ENCODE measurements around the gene TXNRD2.

- TF ChIP-seq, protein P1, sequence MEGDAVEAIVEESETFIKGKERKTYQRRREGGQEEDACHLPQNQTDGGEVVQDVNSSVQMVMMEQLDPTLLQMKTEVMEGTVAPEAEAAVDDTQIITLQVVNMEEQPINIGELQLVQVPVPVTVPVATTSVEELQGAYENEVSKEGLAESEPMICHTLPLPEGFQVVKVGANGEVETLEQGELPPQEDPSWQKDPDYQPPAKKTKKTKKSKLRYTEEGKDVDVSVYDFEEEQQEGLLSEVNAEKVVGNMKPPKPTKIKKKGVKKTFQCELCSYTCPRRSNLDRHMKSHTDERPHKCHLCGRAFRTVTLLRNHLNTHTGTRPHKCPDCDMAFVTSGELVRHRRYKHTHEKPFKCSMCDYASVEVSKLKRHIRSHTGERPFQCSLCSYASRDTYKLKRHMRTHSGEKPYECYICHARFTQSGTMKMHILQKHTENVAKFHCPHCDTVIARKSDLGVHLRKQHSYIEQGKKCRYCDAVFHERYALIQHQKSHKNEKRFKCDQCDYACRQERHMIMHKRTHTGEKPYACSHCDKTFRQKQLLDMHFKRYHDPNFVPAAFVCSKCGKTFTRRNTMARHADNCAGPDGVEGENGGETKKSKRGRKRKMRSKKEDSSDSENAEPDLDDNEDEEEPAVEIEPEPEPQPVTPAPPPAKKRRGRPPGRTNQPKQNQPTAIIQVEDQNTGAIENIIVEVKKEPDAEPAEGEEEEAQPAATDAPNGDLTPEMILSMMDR (IDR thresholded peaks at IDR 0.05 in 2 of 3, conservative IDR thresholded peaks at IDR 0.05 in 1 of 3; ENCODE audit: borderline replicate concordance in 1 of 3, insufficient read depth in 1 of 3, low read depth in 2 of 3, low read length in 2 of 3): no peak
- TF ChIP-seq POLR2A (IDR thresholded peaks at IDR 0.05; ENCODE audit: borderline replicate concordance, extremely low read depth, insufficient read depth, insufficient read length) (no peak), MAX (IDR thresholded peaks at IDR 0.05) (no peak), POLR2AphosphoS5 (IDR thresholded peaks at IDR 0.05; ENCODE audit: low read depth, low read length) (no peak), ELF1 (IDR thresholded peaks at IDR 0.05; ENCODE audit: borderline replicate concordance, low read depth) (no peak), EZH2 (IDR thresholded peaks at IDR 0.05) (no peak), REST (IDR thresholded peaks at IDR 0.05; ENCODE audit: low read depth) (no peak), JUND (IDR thresholded peaks at IDR 0.05) (no peak), RAD21 (IDR thresholded peaks at IDR 0.05; ENCODE audit: low read depth) (no peak), SRF (IDR thresholded peaks at IDR 0.05; ENCODE audit: low read depth) (no peak)
Observed at GRCh38 chr22:19917389-19918138, 24.1 kb downstream of the TXNRD2 start.

All from HCT116 (cell line).